GM23338 (cell line): ENCODE results near the gene ERH. TPM values are rescaled to one million over a fixed set of nuclear protein-coding genes. Genes with fewer than 3 reads are reported as not detected.

Source experiments
- ATAC-seq: fragments of 200-7000 bp; cut with Tn5 transposase; 3 replicates; pipeline ENCODE4 v1.9.1; 2020
- DNase-seq: peaks from one replicate; pipeline ENCODE4 v3.0.0-alpha.2; 2015; ENCODE audit warnings: low spot score
- H2AFZ ChIP-seq: fragments of 200-600 bp; sonication (generic); 2 replicates; pipeline ENCODE4 v1.8.0; 2016; ENCODE audit warnings: antibody characterized with exemption, mild to moderate bottlenecking, moderate library complexity
- H3F3A ChIP-seq: fragments of 200-600 bp; sonication (generic); replicated peaks from 2 replicates; pipeline ENCODE4 v1.8.0; 2017; ENCODE audit warnings: antibody characterized with exemption, mixed run types, low read depth
- H3K27ac ChIP-seq: fragments of 200-600 bp; sonication (generic); 2 replicates; pipeline ENCODE4 v1.6.1; 2016; ENCODE audit warnings: low read depth
- H3K27me3 ChIP-seq: fragments of 200-600 bp; sonication (generic); 2 replicates; pipeline ENCODE4 v1.8.0; 2016; ENCODE audit warnings: mild to moderate bottlenecking, mixed run types, moderate library complexity; ENCODE audit not compliant: insufficient read depth
- H3K36me3 ChIP-seq: fragments of 200-600 bp; sonication (generic); 2 replicates; pipeline ENCODE4 v1.8.0; 2016; ENCODE audit warnings: mild to moderate bottlenecking; ENCODE audit not compliant: insufficient read depth
- H3K4me1 ChIP-seq: fragments of 200-600 bp; sonication (generic); 2 replicates; pipeline ENCODE4 v1.8.0; 2016; ENCODE audit warnings: mild to moderate bottlenecking, moderate library complexity; ENCODE audit not compliant: insufficient read depth
- H3K4me2 ChIP-seq: fragments of 200-600 bp; sonication (generic); 2 replicates; pipeline ENCODE4 v1.7.1; 2017; ENCODE audit warnings: mixed run types
- H3K4me3 ChIP-seq: fragments of 200-600 bp; sonication (generic); 2 replicates; pipeline ENCODE4 v1.6.1; 2016; ENCODE audit warnings: mixed run types
- H3K79me2 ChIP-seq: fragments of 200-600 bp; sonication (generic); replicated peaks from 2 replicates; pipeline ENCODE4 v1.8.0; 2017; ENCODE audit warnings: mild to moderate bottlenecking; ENCODE audit not compliant: insufficient read depth
- H3K9me2 ChIP-seq: fragments of 200-600 bp; sonication (generic); 2 replicates; pipeline ENCODE4 v1.8.0; 2017; ENCODE audit not compliant: insufficient read depth
- H4K20me1 ChIP-seq: fragments of 200-600 bp; sonication (generic); replicated peaks from 2 replicates; pipeline ENCODE4 v1.8.0; 2017; ENCODE audit warnings: mild to moderate bottlenecking; ENCODE audit not compliant: insufficient read depth
- H3K27ac Mint-ChIP-seq: 2 replicates; pipeline ENCODE4 v1.8.0; 2020; ENCODE audit warnings: inconsistent platforms, mild to moderate bottlenecking, moderate library complexity, mixed read lengths
- H3K27me3 Mint-ChIP-seq: 3 replicates; pipeline ENCODE4 v1.8.0; 2022; ENCODE audit warnings: low read depth, mild to moderate bottlenecking, moderate library complexity, mixed read lengths, inconsistent platforms; ENCODE audit not compliant: insufficient read depth, poor library complexity
- H3K36me3 Mint-ChIP-seq: 3 replicates; pipeline ENCODE4 v1.8.0; 2021; ENCODE audit warnings: low read depth, mild to moderate bottlenecking, inconsistent platforms, moderate library complexity, mixed read lengths
- H3K4me1 Mint-ChIP-seq: 3 replicates; pipeline ENCODE4 v1.8.0; 2020; ENCODE audit warnings: mild to moderate bottlenecking, inconsistent platforms, mixed read lengths
- H3K4me3 Mint-ChIP-seq: 3 replicates; pipeline ENCODE4 v1.8.0; 2021; ENCODE audit warnings: moderate library complexity, mild to moderate bottlenecking, inconsistent platforms, mixed read lengths
- H3K9me3 Mint-ChIP-seq: 3 replicates; pipeline ENCODE4 v1.8.0; 2020; ENCODE audit warnings: moderate library complexity, mild to moderate bottlenecking, inconsistent platforms, mixed read lengths
- CTCF ChIP-seq, 2 experiments: fragments of 200-600 bp in 1 of 2; sonication (generic) in 1 of 2; conservative IDR thresholded peaks; 2 replicates each; pipeline versions ENCODE4 v1.5.1 to v1.6.1; 2016 to 2017; ENCODE audit warnings: antibody characterized with exemption in 2 of 2, low read depth in 2 of 2, mild to moderate bottlenecking in 2 of 2, moderate library complexity in 1 of 2
- EZH2 ChIP-seq: fragments of 200-600 bp; sonication (generic); IDR thresholded peaks from one replicate; pipeline ENCODE4 v1.8.0; 2017; ENCODE audit warnings: antibody characterized with exemption, mild to moderate bottlenecking, low read depth; ENCODE audit not compliant: unreplicated experiment
- EZH2phosphoT487 ChIP-seq: fragments of 200-600 bp; sonication (generic); IDR thresholded peaks from one replicate; pipeline ENCODE4 v1.8.1; 2018; ENCODE audit warnings: antibody characterized with exemption; ENCODE audit not compliant: unreplicated experiment
- NANOG ChIP-seq: IDR thresholded peaks from 2 replicates; pipeline ENCODE4 v1.6.1; 2016; ENCODE audit warnings: antibody characterized with exemption, borderline replicate concordance
- polyA plus RNA-seq: library from polyadenylated mRNA; unstranded; fragments of >200 nt; fragmentation: Nextera tagmentation; extraction: Ambion mirVana; gene quantifications from 2 replicates; pipeline ENCODE4 v1.2.1, GENCODE V29; 2016
- total RNA-seq: library from RNA; depleted of rRNA; stranded (reverse); fragments of >200 nt; shearing (Covaris generic); gene quantifications from 2 replicates; pipeline ENCODE4 v1.2.3, GENCODE V29; 2014
- TF ChIP-seq, protein P1 (sequence below): fragments of 250-450 bp; sonication (Bioruptor Pico); IDR thresholded peaks from 2 replicates; pipeline ENCODE4 v1.5.0; 2020; ENCODE audit warnings: mild to moderate bottlenecking, moderate library complexity

Gene ERH
- total and polyA plus RNA-seq, 2 experiments from 2014 or later = 188 to 545 TPM

- Histone ChIP-seq H4K20me1 (no peaks in the 10 kb centered on the region; the same call in none of the 2 replicates), H3K4me2 (no peak overlapping the region), H3K27me3 (no peaks in the 10 kb centered on the region), H3K9me2 (no peaks in the 10 kb centered on the region), H3K4me1 (peaks cover 6% of the 10 kb centered on the region; the same call in 1 of the 2 replicates), H2AFZ (no peak overlapping the region), H3K4me3 (no peak overlapping the region), H3K27ac (no peak overlapping the region), H3K36me3 (no peaks in the 10 kb centered on the region), H3F3A (no peaks in the 10 kb centered on the region), H3K79me2 (peaks cover 94% of the 10 kb centered on the region)
- H3K36me3 Mint-ChIP-seq = no peaks in the 10 kb centered on the region
- peaks cover 13% of the 10 kb centered on the region for H3K4me1 Mint-ChIP-seq
- no peak overlapping the region for H3K4me3 Mint-ChIP-seq
- no peak overlapping the region for H3K27ac Mint-ChIP-seq
- DNase-seq (no peak), ATAC-seq (no peak)
- TF ChIP-seq EZH2 (no peak), EZH2phosphoT487 (no peak), NANOG (no peak), CTCF (conservative IDR thresholded peaks at IDR 0.05; ENCODE audit: low read depth in 2 of 2) (no peak)
- TF ChIP-seq, protein P1, sequence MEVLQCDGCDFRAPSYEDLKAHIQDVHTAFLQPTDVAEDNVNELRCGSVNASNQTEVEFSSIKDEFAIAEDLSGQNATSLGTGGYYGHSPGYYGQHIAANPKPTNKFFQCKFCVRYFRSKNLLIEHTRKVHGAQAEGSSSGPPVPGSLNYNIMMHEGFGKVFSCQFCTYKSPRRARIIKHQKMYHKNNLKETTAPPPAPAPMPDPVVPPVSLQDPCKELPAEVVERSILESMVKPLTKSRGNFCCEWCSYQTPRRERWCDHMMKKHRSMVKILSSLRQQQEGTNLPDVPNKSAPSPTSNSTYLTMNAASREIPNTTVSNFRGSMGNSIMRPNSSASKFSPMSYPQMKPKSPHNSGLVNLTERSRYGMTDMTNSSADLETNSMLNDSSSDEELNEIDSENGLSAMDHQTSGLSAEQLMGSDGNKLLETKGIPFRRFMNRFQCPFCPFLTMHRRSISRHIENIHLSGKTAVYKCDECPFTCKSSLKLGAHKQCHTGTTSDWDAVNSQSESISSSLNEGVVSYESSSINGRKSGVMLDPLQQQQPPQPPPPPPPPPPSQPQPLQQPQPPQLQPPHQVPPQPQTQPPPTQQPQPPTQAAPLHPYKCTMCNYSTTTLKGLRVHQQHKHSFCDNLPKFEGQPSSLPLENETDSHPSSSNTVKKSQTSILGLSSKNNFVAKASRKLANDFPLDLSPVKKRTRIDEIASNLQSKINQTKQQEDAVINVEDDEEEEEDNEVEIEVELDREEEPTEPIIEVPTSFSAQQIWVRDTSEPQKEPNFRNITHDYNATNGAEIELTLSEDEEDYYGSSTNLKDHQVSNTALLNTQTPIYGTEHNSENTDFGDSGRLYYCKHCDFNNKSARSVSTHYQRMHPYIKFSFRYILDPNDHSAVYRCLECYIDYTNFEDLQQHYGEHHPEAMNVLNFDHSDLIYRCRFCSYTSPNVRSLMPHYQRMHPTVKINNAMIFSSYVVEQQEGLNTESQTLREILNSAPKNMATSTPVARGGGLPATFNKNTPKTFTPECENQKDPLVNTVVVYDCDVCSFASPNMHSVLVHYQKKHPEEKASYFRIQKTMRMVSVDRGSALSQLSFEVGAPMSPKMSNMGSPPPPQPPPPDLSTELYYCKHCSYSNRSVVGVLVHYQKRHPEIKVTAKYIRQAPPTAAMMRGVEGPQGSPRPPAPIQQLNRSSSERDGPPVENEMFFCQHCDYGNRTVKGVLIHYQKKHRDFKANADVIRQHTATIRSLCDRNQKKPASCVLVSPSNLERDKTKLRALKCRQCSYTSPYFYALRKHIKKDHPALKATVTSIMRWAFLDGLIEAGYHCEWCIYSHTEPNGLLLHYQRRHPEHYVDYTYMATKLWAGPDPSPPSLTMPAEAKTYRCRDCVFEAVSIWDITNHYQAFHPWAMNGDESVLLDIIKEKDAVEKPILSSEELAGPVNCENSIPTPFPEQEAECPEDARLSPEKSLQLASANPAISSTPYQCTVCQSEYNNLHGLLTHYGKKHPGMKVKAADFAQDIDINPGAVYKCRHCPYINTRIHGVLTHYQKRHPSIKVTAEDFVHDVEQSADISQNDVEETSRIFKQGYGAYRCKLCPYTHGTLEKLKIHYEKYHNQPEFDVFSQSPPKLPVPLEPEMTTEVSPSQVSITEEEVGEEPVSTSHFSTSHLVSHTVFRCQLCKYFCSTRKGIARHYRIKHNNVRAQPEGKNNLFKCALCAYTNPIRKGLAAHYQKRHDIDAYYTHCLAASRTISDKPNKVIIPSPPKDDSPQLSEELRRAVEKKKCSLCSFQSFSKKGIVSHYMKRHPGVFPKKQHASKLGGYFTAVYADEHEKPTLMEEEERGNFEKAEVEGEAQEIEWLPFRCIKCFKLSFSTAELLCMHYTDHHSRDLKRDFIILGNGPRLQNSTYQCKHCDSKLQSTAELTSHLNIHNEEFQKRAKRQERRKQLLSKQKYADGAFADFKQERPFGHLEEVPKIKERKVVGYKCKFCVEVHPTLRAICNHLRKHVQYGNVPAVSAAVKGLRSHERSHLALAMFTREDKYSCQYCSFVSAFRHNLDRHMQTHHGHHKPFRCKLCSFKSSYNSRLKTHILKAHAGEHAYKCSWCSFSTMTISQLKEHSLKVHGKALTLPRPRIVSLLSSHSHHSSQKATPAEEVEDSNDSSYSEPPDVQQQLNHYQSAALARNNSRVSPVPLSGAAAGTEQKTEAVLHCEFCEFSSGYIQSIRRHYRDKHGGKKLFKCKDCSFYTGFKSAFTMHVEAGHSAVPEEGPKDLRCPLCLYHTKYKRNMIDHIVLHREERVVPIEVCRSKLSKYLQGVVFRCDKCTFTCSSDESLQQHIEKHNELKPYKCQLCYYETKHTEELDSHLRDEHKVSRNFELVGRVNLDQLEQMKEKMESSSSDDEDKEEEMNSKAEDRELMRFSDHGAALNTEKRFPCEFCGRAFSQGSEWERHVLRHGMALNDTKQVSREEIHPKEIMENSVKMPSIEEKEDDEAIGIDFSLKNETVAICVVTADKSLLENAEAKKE = no peak
- peaks cover 6% of the 10 kb centered on the region for H3K27me3 Mint-ChIP-seq
- no peaks in the 10 kb centered on the region for H3K9me3 Mint-ChIP-seq
Measured at GRCh38 chr14:69404883-69405282, 6.8 kb upstream of the ERH start.
